A549 (cell line): Measurements from ENCODE around the gene DISC1. TPM values are rescaled to one million over a fixed set of nuclear protein-coding genes. Genes with fewer than 3 reads are reported as not detected.

Experiments
- ATAC-seq, 2 experiments: fragments of 200-7000 bp in 1 of 2; fragments of >200 bp in 1 of 2; cut with Nextera tagmentation in 1 of 2; cut with Tn5 transposase in 1 of 2; 3 replicates each; pipeline versions ENCODE4 v1.8.0 to v1.9.1; 2018 to 2020; ENCODE audit warnings: mild to moderate bottlenecking in 1 of 2, moderate library complexity in 1 of 2
- CTCF ChIA-PET: fragments of 300-600 bp; sonication (Branson Sonifier 250); formaldehyde crosslinking; extraction: SDS; loops from one replicate; lab custom pipeline; 2021; ENCODE audit warnings: antibody characterized with exemption, inconsistent platforms; lab: Yijun Ruan, JAX
- POLR2A ChIA-PET: fragments of 350-600 bp; formaldehyde crosslinking; extraction: SDS; loops from one replicate; lab custom pipeline; 2021; ENCODE audit warnings: antibody characterized with exemption, inconsistent platforms; lab: Yijun Ruan, JAX
- DNase-seq, 2 experiments: peaks; one replicate each; pipeline versions ENCODE4 v3.0.0 to v3.0.0-alpha.2; 2011 to 2016; ENCODE audit warnings: low read depth in 1 of 2, low spot score in 1 of 2
- FAIRE-seq: peaks from 2 replicates; lab custom pipeline; 2011; peaks lifted over from hg19 to GRCh38; lab: Jason Lieb, UNC
- H3K27ac ChIP-seq, 2 experiments: fragments of >200 bp; sonication (Bioruptor Twin); formaldehyde crosslinking; 3 replicates each; pipeline ENCODE4 v1.5.1; 2016 to 2017
- H3K4me1 ChIP-seq: fragments of >200 bp; sonication (Bioruptor Twin); formaldehyde crosslinking; 3 replicates; pipeline ENCODE4 v1.6.1; 2016
- H3K4me2 ChIP-seq: fragments of >200 bp; sonication (Bioruptor Twin); formaldehyde crosslinking; 3 replicates; pipeline ENCODE4 v1.6.1; 2016
- H3K4me3 ChIP-seq: fragments of >200 bp; sonication (Bioruptor Twin); formaldehyde crosslinking; 3 replicates; pipeline ENCODE4 v1.5.1; 2016
- H3K9me3 ChIP-seq: fragments of >200 bp; sonication (Bioruptor Twin); formaldehyde crosslinking; 3 replicates; pipeline ENCODE4 v1.6.1; 2016
- ATOH8 ChIP-seq: fragments of 250-450 bp; sonication (Bioruptor Pico); IDR thresholded peaks from 2 replicates; pipeline ENCODE4 v1.5.0; 2020; ENCODE audit warnings: low read depth, mild to moderate bottlenecking, moderate library complexity
- BHLHE40 ChIP-seq: IDR thresholded peaks from 2 replicates; pipeline ENCODE4 v1.6.1; 2012; ENCODE audit warnings: low read depth, low read length, inconsistent platforms
- CHD4 ChIP-seq: fragments of 200-600 bp; sonication (generic); IDR thresholded peaks from 2 replicates; pipeline ENCODE4 v1.6.1; 2016; ENCODE audit warnings: antibody characterized with exemption, mild to moderate bottlenecking, borderline replicate concordance
- EP300 ChIP-seq, 2 experiments: fragments of >200 bp; sonication (Bioruptor Twin); formaldehyde crosslinking; IDR thresholded peaks; 2 replicates in 1 of 2; 3 replicates in 1 of 2; pipeline ENCODE4 v1.6.1; 2016 to 2017
- FOSB ChIP-seq: fragments of 250-450 bp; sonication (Bioruptor Pico); IDR thresholded peaks from 2 replicates; pipeline ENCODE4 v1.5.0; 2020; ENCODE audit warnings: mild to moderate bottlenecking, moderate library complexity
- FOXS1 ChIP-seq: fragments of 250-450 bp; sonication (Bioruptor Pico); IDR thresholded peaks from 2 replicates; pipeline ENCODE4 v1.5.0; 2020; ENCODE audit warnings: mild to moderate bottlenecking, moderate library complexity
- GATA3 ChIP-seq: IDR thresholded peaks from 2 replicates; pipeline ENCODE4 v1.6.1; 2012; ENCODE audit warnings: borderline replicate concordance
- HDAC2 ChIP-seq: fragments of 200-600 bp; sonication (generic); IDR thresholded peaks from 2 replicates; pipeline ENCODE4 v1.6.1; 2016
- HES2 ChIP-seq: fragments of >200 bp; sonication (Bioruptor Twin); formaldehyde crosslinking; IDR thresholded peaks from 2 replicates; pipeline ENCODE4 v1.6.1; 2016
- HEYL ChIP-seq: fragments of 250-450 bp; sonication (Bioruptor Pico); IDR thresholded peaks from 2 replicates; pipeline ENCODE4 v1.8.0; 2021; ENCODE audit warnings: mild to moderate bottlenecking, moderate library complexity
- HOXA7 ChIP-seq: fragments of 250-450 bp; sonication (Bioruptor Pico); IDR thresholded peaks from 2 replicates; pipeline ENCODE4 v1.5.0; 2020; ENCODE audit warnings: mild to moderate bottlenecking, moderate library complexity
- HOXB13 ChIP-seq: fragments of 250-450 bp; sonication (Bioruptor Pico); IDR thresholded peaks from 2 replicates; pipeline ENCODE4 v1.5.0; 2020; ENCODE audit warnings: low read depth, mild to moderate bottlenecking, moderate library complexity
- JUN ChIP-seq, 2 experiments: fragments of >200 bp; sonication (Bioruptor Twin); formaldehyde crosslinking; IDR thresholded peaks; 2 replicates in 1 of 2; 3 replicates in 1 of 2; pipeline ENCODE4 v1.6.1; 2016 to 2017
- KDM1A ChIP-seq: fragments of 200-600 bp; sonication (generic); IDR thresholded peaks from 2 replicates; pipeline ENCODE4 v1.6.1; 2016; ENCODE audit warnings: low read depth, mild to moderate bottlenecking
- MAZ ChIP-seq: fragments of 150-350 bp; IDR thresholded peaks from 2 replicates; pipeline ENCODE4 v1.6.1; 2014; ENCODE audit warnings: antibody characterized with exemption, low read depth, low read length, borderline replicate concordance
- MYC ChIP-seq: IDR thresholded peaks from 2 replicates; pipeline ENCODE4 v1.6.1; 2012; ENCODE audit warnings: mild to moderate bottlenecking, inconsistent platforms, low read length, improper control_type of control experiment, borderline replicate concordance
- NPAS2 ChIP-seq: fragments of 250-450 bp; sonication (Bioruptor Pico); IDR thresholded peaks from 2 replicates; pipeline ENCODE4 v1.8.0; 2022; ENCODE audit warnings: mild to moderate bottlenecking, moderate library complexity, borderline replicate concordance
- RAD21 ChIP-seq, 2 experiments: fragments of >200 bp in 1 of 2; sonication (Bioruptor Twin) in 1 of 2; formaldehyde crosslinking in 1 of 2; IDR thresholded peaks in 1 of 2; conservative IDR thresholded peaks in 1 of 2; 2 replicates in 1 of 2; 3 replicates in 1 of 2; pipeline ENCODE4 v1.6.1; 2012 to 2018; ENCODE audit warnings: inconsistent platforms in 1 of 2
- SMC3 ChIP-seq: fragments of >200 bp; sonication (Bioruptor Twin); formaldehyde crosslinking; IDR thresholded peaks from 3 replicates; pipeline ENCODE4 v1.6.1; 2018; ENCODE audit warnings: inconsistent platforms
- SREBF2 ChIP-seq: fragments of 450-650 bp; IDR thresholded peaks from 2 replicates; pipeline ENCODE4 v1.6.1; 2014; ENCODE audit warnings: mild to moderate bottlenecking, moderate library complexity
- TP53 ChIP-seq: fragments of 250-450 bp; sonication (Bioruptor Pico); IDR thresholded peaks from 2 replicates; pipeline ENCODE4 v1.5.0; 2021; ENCODE audit warnings: mild to moderate bottlenecking, moderate library complexity
- ZC3H11A ChIP-seq: fragments of 450-650 bp; IDR thresholded peaks from 2 replicates; pipeline ENCODE4 v1.6.1; 2014; ENCODE audit warnings: antibody characterized with exemption, mild to moderate bottlenecking
- ZFP36 ChIP-seq: fragments of 450-650 bp; IDR thresholded peaks from 2 replicates; pipeline ENCODE4 v1.6.1; 2014; ENCODE audit warnings: borderline replicate concordance; ENCODE audit not compliant: partially characterized antibody
- ZSCAN20 ChIP-seq: fragments of 250-450 bp; sonication (Bioruptor Pico); IDR thresholded peaks from 2 replicates; pipeline ENCODE4 v1.8.0; 2022; ENCODE audit warnings: mild to moderate bottlenecking, moderate library complexity
- WGBS: methylation state at CpG from one replicate; pipeline ENCODE4 v1.1.6; 2017; ENCODE audit errors: missing lambda C conversion rate; 5-methylcytosine and 5-hydroxymethylcytosine counted together
- polyA plus RNA-seq, 4 experiments: library from polyadenylated mRNA; depleted of rRNA in 3 of 4; stranded (reverse); fragments of >200 nt; fragmentation: RNase III in 1 of 4; extraction: RNeasy Plus Mini Kit Qiagen cat#74134 plus additional on column Dnase treatment in 1 of 4; gene quantifications; 2 replicates in 3 of 4; 3 replicates in 1 of 4; pipeline ENCODE4 v1.2.3, GENCODE V29; 2011 to 2017
- TF ChIP-seq, protein P1 (sequence below): IDR thresholded peaks from 2 replicates; pipeline ENCODE4 v1.6.1; 2012; ENCODE audit warnings: low read depth, borderline replicate concordance

Gene DISC1
- polyA plus RNA-seq, 2 of the 4 experiments (the other 2 are of a cell fraction), result 0.39 to 0.74 TPM

DNA sequence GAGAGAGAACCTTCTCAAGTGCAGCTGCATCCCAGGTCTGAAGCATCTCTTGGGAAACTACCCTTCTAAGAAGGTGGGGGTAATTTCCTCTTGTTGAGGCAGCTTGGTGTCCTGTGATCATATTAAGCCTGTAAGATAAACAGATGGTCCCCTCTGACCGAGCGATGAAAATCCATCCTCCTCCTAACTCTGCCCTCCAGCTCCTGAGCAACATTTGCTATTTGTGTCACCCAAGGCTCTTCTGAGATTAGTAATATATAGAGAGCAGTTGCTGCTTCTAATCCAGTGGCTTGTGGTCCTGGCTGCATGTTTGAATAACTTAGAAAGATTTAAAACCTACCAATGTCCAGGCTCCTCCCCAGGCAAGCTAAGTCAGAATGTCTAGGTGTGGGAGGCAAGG is 123.7 kb downstream of the DISC1 start:
- Histone ChIP-seq H3K9me3 (no peaks in the 10 kb centered on the region), H3K4me2 (no peak overlapping the region), H3K4me1 (no peaks in the 10 kb centered on the region), H3K27ac (no peak overlapping the region), H3K4me3 (no peak overlapping the region)
- no peak for FAIRE-seq
- DNase-seq, result no peak
- 89% methylated on average over 2 of the region's 2 CpGs for WGBS
- TF ChIP-seq TP53, result no peak
- no peak for TF ChIP-seq RAD21 (conservative IDR thresholded peaks at IDR 0.05 in 1 of 2, IDR thresholded peaks at IDR 0.05 in 1 of 2)
- no peak for TF ChIP-seq NPAS2 (CRISPR knock-in tag)
- TF ChIP-seq FOXS1 (CRISPR knock-in tag), result no peak
- no peak for TF ChIP-seq GATA3
- POLR2A ChIA-PET, result no interaction called here
- CTCF ChIA-PET, result interaction anchor here (0.8 to 1.1 kb wide), 2 partner anchors 17 to 116 kb away, joined by 3 read pairs; no protein-coding TSS in a partner anchor
- no peak for ATAC-seq

GRCh38 chr1:231750818-231751362 is 124.3 kb downstream of the DISC1 start:
- FAIRE-seq (no peak), DNase-seq (no peak), ATAC-seq (no peak)
- 50% methylated on average over 3 of the region's 3 CpGs for WGBS
- Histone ChIP-seq H3K4me1 (no peaks in the 10 kb centered on the region), H3K9me3 (no peaks in the 10 kb centered on the region), H3K4me2 (no peak overlapping the region), H3K4me3 (no peak overlapping the region), H3K27ac (no peak overlapping the region)
- POLR2A ChIA-PET, result no interaction called here
- TF ChIP-seq HEYL, result no peak
- TF ChIP-seq EP300 (IDR thresholded peaks at IDR 0.05), result no peak
- no peak for TF ChIP-seq MAZ
- TF ChIP-seq JUN (IDR thresholded peaks at IDR 0.05), result no peak
- no peak for TF ChIP-seq SMC3
- TF ChIP-seq HOXB13 (CRISPR knock-in tag), result no peak
- no peak for TF ChIP-seq ZFP36
- CTCF ChIA-PET, result interaction anchor here (0.6 to 1.1 kb wide), 3 partner anchors 16 to 442 kb away, joined by 3 read pairs; no protein-coding TSS in a partner anchor

GRCh38 chr1:231751415-231751814 is 124.8 kb downstream of the DISC1 start:
- no peak for FAIRE-seq
- H3K27ac ChIP-seq, result no peak overlapping the region
- DNase-seq, result no peak
- H3K4me3 ChIP-seq, result no peak overlapping the region
- H3K4me1 ChIP-seq, result no peaks in the 10 kb centered on the region
- no peaks in the 10 kb centered on the region for H3K9me3 ChIP-seq
- ChIA-PET CTCF (interaction anchor here (0.6 kb wide), 1 partner anchor 443 kb away, joined by 3 read pairs; no protein-coding TSS in a partner anchor), POLR2A (no interaction called here)
- ATAC-seq, result no peak
- TF ChIP-seq EP300 (IDR thresholded peaks at IDR 0.05) (no peak), HOXB13 (CRISPR knock-in tag) (no peak), RAD21 (conservative IDR thresholded peaks at IDR 0.05 in 1 of 2, IDR thresholded peaks at IDR 0.05 in 1 of 2) (no peak), ATOH8 (CRISPR knock-in tag) (no peak), KDM1A (no peak), NPAS2 (CRISPR knock-in tag) (no peak), HES2 (no peak), BHLHE40 (no peak), ZFP36 (no peak)
- H3K4me2 ChIP-seq, result no peak overlapping the region

DNA sequence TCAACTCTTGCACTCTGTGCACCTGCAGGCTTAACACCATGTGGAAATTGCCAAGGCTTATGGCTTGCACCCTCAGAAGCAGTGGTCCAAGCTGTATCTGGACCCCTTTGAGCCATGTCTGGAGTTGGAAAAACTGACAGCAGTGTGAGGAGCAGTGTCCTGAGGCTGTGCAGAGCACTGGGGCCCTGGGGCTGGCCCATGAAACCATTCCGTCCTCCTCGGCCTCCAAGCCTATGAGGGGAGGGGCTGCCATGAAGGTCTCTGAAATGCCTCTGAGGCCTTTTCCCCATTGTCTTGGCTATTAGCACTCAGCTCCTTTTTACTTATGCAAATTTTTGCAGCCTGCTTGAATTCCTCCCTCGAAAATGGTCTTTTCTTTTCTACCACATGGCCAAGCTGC is 126.7 kb downstream of the DISC1 start:
- Histone ChIP-seq H3K4me1 (peaks cover 3% of the 10 kb centered on the region; the same call in 1 of the 3 replicates), H3K27ac (no peak overlapping the region), H3K4me2 (no peak overlapping the region), H3K9me3 (no peaks in the 10 kb centered on the region), H3K4me3 (no peak overlapping the region)
- WGBS, result 47% methylated on average over 3 of the region's 3 CpGs
- ATAC-seq (no peak), DNase-seq (no peak), FAIRE-seq (no peak)
- POLR2A ChIA-PET, result no interaction called here
- CTCF ChIA-PET, result no interaction called here
- TF ChIP-seq, protein P1, sequence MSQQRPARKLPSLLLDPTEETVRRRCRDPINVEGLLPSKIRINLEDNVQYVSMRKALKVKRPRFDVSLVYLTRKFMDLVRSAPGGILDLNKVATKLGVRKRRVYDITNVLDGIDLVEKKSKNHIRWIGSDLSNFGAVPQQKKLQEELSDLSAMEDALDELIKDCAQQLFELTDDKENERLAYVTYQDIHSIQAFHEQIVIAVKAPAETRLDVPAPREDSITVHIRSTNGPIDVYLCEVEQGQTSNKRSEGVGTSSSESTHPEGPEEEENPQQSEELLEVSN, result no peak
- TF ChIP-seq RAD21 (conservative IDR thresholded peaks at IDR 0.05 in 1 of 2, IDR thresholded peaks at IDR 0.05 in 1 of 2) (no peak), GATA3 (no peak), FOSB (no peak), SMC3 (no peak), FOXS1 (CRISPR knock-in tag) (no peak), HDAC2 (no peak), ZSCAN20 (CRISPR knock-in tag) (no peak), SREBF2 (no peak), MYC (no peak), ZC3H11A (no peak), BHLHE40 (no peak), HOXA7 (CRISPR knock-in tag) (no peak), CHD4 (no peak), NPAS2 (CRISPR knock-in tag) (no peak)
